Limb (tissue), 2 donors: ENCODE measurements around the gene MME.
"Not testable (repeated sequence)": the region's sequence is repeated elsewhere in the genome, so short reads cannot be mapped to it uniquely, and the experiment has no call there.

Experiments
- DNase-seq, 2 donors: peaks; one replicate each; pipeline ENCODE4 v3.0.0-alpha.2; 2016; ENCODE audit errors: extremely low spot score in 2 of 2

Gene MME

GRCh38 chr3:155190691-155191090 is 110.6 kb downstream of the MME start:
- DNase-seq, result no peak

- DNase-seq, result no peak
These were observed 113.0 kb downstream of the MME start for GRCh38 chr3:155192957-155193746.

GRCh38 chr3:155193868-155194267 is 113.7 kb downstream of the MME start:
- no peak for DNase-seq

GRCh38 chr3:155194973-155195957 is 115.1 kb downstream of the MME start:
- no peak for DNase-seq

GRCh38 chr3:155196131-155197021 is 116.3 kb downstream of the MME start:
- no peak for DNase-seq

GRCh38 chr3:155197786-155198185 is 117.7 kb downstream of the MME start:
- no peak for DNase-seq

- no peak for DNase-seq
These were observed 122.5 kb downstream of the MME start for GRCh38 chr3:155202626-155203025.

GRCh38 chr3:155204851-155205250 is 124.7 kb downstream of the MME start:
- no peak for DNase-seq

- DNase-seq, result no peak
These were observed 128.2 kb downstream of the MME start for GRCh38 chr3:155208183-155208800.

- DNase-seq, result no peak
These were observed 130.6 kb downstream of the MME start for GRCh38 chr3:155210736-155211135.

- no peak for DNase-seq
These were observed 131.1 kb downstream of the MME start for GRCh38 chr3:155211266-155211665.

- DNase-seq, result no peak
These were observed 131.8 kb downstream of the MME start for GRCh38 chr3:155211940-155212339.

- not testable (repeated sequence) for DNase-seq
These were observed 135.9 kb downstream of the MME start for GRCh38 chr3:155216007-155216406.

- DNase-seq, result no peak
These were observed 137.5 kb downstream of the MME start for GRCh38 chr3:155217591-155217990.

- no peak for DNase-seq
These were observed 138.3 kb downstream of the MME start for GRCh38 chr3:155218462-155218861.

GRCh38 chr3:155219106-155219505 is 139.0 kb downstream of the MME start:
- no peak for DNase-seq

- DNase-seq, result no peak
These were observed 145.3 kb downstream of the MME start for GRCh38 chr3:155225417-155225816.

GRCh38 chr3:155227141-155227540 is 147.0 kb downstream of the MME start:
- DNase-seq, result no peak

GRCh38 chr3:155228676-155229075 is 148.6 kb downstream of the MME start:
- DNase-seq, result no peak

GRCh38 chr3:155229086-155229485 is 149.0 kb downstream of the MME start:
- no peak for DNase-seq

- no peak for DNase-seq
These were observed 150.3 kb downstream of the MME start for GRCh38 chr3:155230382-155230781.
